ENCODE results near the gene AEBP1.

The AEBP1 gene

GRCh38 chr7:44066494-44067063 lies 37.6 kb upstream of the AEBP1 start:
- no peak for DNase-seq (ENCODE audit: low spot score)

GRCh38 chr7:44067064-44067951 lies 36.8 kb upstream of the AEBP1 start:
- no peak for DNase-seq (ENCODE audit: low spot score)

- DNase-seq (ENCODE audit: low spot score): no peak
Observed at GRCh38 chr7:44068054-44068453, 36.1 kb upstream of the AEBP1 start.

DNA sequence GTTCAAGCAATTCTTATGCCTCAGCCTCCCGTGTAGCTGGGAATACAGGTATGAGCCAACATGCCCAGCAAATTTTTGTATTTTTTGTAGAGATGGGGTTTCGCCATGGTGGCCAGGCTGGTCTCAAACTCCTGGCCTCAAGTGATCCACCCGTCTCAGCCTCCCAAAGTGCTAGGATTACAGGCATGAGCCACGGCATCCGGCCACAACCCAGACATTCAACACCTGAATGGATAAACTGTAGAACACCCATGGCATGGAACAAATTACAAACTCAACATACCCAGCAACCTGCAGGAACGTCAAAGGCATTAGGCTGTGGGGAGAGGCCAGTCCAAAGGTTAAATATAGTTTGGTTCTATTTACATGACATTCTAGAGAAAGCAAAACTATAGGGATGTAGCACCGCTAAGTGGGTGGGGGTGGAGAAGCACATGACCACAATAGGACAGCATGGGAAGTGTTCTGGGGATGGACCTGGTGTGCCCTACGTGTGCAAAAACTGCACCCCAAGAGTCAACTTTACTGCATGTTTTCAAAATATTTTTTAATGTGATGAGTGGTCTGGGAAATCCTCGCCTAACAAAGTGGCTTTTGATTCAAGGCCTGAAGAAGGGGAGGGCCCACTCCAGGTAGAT lies 32.3 kb upstream of the AEBP1 start:
- no peak for DNase-seq (ENCODE audit: low spot score)

GRCh38 chr7:44072364-44073231 lies 31.5 kb upstream of the AEBP1 start:
- peak; percentile 92 for DNase-seq (ENCODE audit: low spot score)

- DNase-seq (ENCODE audit: low spot score): peak; percentile 83
Observed at GRCh38 chr7:44073664-44074348, 30.3 kb upstream of the AEBP1 start.

DNA sequence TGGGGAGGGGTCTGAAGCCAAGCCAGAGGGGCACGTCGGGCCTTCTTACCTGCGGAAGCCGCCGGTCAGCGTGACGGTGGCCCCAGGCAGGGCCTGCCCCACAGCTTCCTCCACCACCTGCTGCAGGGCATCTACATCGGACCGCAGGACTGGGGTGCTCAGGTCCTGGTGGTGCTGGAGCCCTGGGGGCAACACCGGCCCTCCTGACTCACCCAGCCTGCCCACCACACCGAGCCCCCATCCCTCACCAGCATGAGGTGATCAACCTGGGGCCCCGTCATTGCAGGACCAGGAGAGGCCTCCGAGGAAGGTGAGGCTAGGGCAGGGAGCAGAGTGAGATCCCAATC lies 29.8 kb upstream of the AEBP1 start:
- DNase-seq (ENCODE audit: low spot score): no peak

DNA sequence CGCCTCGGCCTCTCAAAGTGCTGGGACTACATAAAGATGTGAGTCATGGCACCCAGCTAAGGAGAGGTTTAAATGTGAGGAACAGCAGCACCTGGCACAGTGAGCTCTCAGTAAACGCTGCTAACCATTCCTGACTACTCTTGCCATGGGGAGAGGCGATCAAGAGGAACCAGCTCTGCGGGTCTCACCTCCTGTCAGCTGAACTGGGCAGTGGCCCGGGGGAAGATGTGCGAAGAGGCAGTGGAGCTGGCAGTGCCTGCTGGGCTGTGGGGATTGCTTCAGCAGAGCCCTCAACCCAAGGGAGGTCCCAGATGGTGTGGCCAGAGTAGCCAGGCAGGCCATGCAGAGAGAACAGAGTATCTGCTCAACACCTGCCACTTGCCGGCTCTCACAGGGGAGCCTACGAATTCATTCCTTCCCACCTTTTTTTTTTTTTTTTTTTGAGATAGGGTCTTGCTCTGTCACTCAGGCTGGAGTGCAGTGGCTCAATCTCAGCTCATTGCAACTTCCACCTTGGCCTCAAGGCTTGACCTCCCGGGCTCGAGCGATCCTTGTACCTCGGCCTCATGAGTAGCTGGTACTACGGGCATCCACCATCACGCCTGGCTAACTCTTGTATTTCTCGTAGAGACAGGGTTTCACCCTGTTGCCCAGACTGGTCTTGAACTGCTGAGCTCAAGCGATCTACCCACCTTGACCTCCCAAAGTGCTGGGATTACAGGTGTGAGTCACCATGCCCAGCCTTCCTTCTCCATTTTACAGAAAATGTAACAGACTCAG lies 28.7 kb upstream of the AEBP1 start:
- DNase-seq (ENCODE audit: low spot score): peak; percentile 46

DNA sequence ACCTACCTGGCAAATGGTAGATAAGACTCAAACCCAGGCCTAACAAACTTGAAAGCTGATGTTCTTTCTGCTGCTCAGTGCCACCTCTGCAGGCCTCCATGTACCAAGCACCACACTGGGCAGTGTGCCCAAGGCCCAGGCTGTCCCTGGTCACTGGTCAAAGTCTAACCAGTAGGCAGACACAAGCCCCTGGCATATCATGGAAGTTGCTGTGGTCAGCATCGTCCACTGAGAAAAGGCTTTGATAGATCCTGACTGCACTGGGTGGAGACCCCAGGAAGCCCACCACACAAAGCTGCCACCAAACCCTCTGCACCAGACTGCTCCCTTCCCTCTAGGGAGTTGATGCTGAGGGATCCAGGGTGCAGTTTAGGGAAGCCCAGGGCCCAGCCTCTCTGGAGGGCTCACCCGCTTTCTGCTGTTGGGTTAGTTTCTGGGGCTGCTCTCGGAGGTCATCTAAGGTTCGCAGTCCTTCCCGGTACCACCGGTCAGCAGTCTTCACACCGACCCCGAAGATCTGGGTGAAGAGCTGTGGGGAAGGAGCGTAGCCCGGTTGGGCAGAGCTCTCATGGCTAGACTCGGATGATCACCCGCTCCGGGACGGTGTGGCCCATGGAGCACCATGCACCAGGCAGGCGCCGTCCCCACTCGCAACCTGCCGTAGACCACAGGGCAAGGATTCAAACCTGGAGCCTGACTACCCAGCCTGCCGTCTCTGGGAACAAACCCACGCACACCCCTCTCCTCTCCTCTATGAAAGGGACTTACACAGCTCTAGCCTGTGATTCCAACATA lies 27.8 kb upstream of the AEBP1 start:
- DNase-seq (ENCODE audit: low spot score): no peak

- DNase-seq (ENCODE audit: low spot score): no peak
Observed at GRCh38 chr7:44077061-44077460, 27.1 kb upstream of the AEBP1 start.

- DNase-seq (ENCODE audit: low spot score): peak; percentile 29
Observed at GRCh38 chr7:44077681-44078091, 26.5 kb upstream of the AEBP1 start.

- DNase-seq (ENCODE audit: low spot score): peak; percentile 91
Observed at GRCh38 chr7:44078521-44078920, 25.6 kb upstream of the AEBP1 start.

DNA sequence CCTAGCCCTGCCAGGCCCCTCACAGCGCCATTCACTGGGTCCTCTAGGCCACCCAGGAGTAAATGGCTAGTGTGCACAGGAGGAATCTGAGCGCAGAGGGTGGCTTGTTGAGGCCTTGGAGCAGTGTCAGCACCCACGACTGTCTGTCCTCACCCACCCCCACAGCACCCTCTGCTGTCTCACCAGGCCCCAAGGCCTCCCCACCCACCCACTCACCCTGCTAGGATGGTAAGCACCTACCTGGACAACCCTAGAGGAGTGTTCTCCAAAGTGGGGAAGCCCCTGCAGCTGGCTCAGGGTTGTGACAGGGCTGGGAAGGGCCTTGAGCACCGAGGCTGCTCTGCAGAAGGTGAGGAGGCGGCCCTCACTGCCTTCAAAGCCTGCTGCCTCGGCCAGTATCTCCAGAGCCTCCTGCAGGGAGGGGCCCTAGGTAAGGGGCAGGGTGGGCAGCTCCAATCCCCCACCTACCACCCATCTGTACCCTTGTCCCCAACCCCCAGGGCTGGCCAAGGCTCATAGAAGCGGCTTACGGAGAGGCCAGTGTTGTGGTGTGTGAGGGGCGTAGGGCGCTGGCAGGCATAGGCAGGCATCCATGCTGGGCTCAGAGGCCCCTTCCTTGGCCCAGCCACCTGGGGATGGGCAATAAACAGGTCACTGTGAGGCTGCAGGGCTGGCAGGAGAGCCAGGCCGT lies 24.7 kb upstream of the AEBP1 start:
- DNase-seq (ENCODE audit: low spot score): no peak

DNA sequence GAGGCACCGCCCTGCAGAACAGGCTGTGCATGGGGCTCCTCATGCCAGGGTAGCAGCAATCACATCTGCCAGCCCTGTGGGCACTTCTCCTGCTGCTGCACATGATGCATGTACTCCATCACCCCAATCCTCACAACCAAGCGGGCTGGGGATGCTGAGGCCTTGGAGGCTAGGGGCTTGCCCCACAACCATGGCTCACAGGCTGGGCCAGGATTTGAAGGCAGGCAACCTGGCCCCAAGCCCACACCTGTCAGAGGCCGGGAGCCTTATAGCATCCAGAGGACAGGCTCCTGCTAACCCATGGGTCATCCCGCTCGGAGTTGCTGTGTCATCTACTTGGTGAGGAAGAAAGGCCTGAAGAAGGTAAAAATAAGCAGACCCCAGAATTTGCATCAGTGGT lies 24.0 kb upstream of the AEBP1 start:
- no peak for DNase-seq (ENCODE audit: low spot score)

GRCh38 chr7:44080686-44081265 lies 23.4 kb upstream of the AEBP1 start:
- no peak for DNase-seq (ENCODE audit: low spot score)

GRCh38 chr7:44081266-44081748 lies 22.8 kb upstream of the AEBP1 start:
- no peak for DNase-seq (ENCODE audit: low spot score)

DNA sequence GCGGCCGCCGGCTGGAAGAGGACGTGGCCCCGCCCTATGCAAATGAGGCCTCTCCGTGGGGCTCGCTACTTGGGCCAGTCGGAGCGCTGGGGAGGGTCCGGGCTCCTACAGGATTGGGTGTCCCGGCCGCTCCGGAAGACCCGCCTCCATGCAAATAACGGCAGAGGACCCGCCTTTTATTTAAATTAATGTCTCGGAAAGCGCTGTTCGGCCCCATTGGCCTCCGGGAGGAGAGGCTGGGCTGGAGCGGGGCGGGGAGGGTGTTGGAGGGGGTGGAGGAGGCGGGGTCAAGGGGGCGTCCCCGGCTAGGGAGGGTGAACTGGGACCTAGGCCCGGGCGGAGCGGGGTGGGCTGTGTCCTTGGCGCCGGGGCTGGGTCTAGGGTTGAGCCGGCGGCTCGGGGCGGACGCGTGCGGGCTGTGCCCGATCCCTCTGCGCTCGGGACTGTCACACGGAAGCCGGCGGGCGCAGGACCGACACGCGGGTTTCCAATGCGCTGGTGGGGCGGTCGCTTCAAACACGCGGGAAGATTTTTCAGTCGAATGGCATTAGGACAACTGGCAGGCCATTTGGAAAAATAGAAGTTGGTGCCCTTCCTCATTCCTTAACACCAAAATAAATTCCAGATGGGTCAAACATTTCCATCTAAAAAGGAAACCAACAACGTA lies 21.5 kb upstream of the AEBP1 start:
- DNase-seq (ENCODE audit: low spot score): peak; percentile 100

GRCh38 chr7:44083796-44084195 lies 20.3 kb upstream of the AEBP1 start:
- DNase-seq (ENCODE audit: low spot score): no peak

Measured in kidney tubule cell (primary cell).